Urinary bladder (tissue), 4 donors: ENCODE results near the gene DRAM2. TPM values are rescaled to one million over a fixed set of nuclear protein-coding genes. Genes with fewer than 3 reads are reported as not detected.
"Not testable (repeated sequence)": the region's sequence is repeated elsewhere in the genome, so short reads cannot be mapped to it uniquely, and the experiment has no call there.

Source experiments
- DNase-seq: peaks from one replicate; pipeline ENCODE4 v3.0.0-alpha.2; 2015; ENCODE audit errors: extremely low spot score
- H3K27ac ChIP-seq: one replicate; pipeline ENCODE4 v1.5.1; 2013; ENCODE audit warnings: low read depth, mild to moderate bottlenecking, moderate library complexity
- H3K36me3 ChIP-seq: one replicate; pipeline ENCODE4 v1.6.1; 2013; ENCODE audit warnings: mild to moderate bottlenecking, moderate library complexity; ENCODE audit not compliant: insufficient read depth
- H3K4me1 ChIP-seq: one replicate; pipeline ENCODE4 v1.6.1; 2013; ENCODE audit warnings: mild to moderate bottlenecking, moderate library complexity; ENCODE audit not compliant: insufficient read depth
- H3K4me3 ChIP-seq: one replicate; pipeline ENCODE4 v1.5.1; 2013; ENCODE audit warnings: low read depth, low read length
- WGBS: extraction: QIAGEN DNeasy Blood & Tissue Kit; methylation state at CpG from one replicate; pipeline ENCODE4 v1.1.7; 2013; 5-methylcytosine and 5-hydroxymethylcytosine counted together
- polyA plus RNA-seq: library from polyadenylated mRNA; stranded (reverse); fragments of 200-250 nt; gene quantifications from one replicate; pipeline ENCODE4 v1.2.3, GENCODE V29; 2013
- small RNA-seq: library from RNA; depleted of rRNA; stranded (forward); fragments of <200 nt; gene quantifications from one replicate; pipeline ENCODE3, GENCODE V24; 2014
- total RNA-seq: library from RNA; depleted of rRNA; stranded (reverse); fragments of >200 nt; gene quantifications from one replicate; pipeline ENCODE4 v1.2.3, GENCODE V29; 2014
- donor health status: healthy with polysubstance abuse.
- donor health status: healthy.

The DRAM2 gene
- total and polyA plus RNA-seq, 2 donors, result 47.1 to 59.1 TPM

- DNase-seq, result no peak
- WGBS, result 62% methylated on average over 2 of the region's 2 CpGs
- Histone ChIP-seq H3K4me1 (no peaks in the 10 kb centered on the region), H3K4me3 (no peak overlapping the region), H3K36me3 (no peaks in the 10 kb centered on the region), H3K27ac (no peak overlapping the region)
These were observed 54.9 kb downstream of the DRAM2 start for GRCh38 chr1:111084999-111085398.

- Histone ChIP-seq H3K4me1 (no peaks in the 10 kb centered on the region), H3K4me3 (no peak overlapping the region), H3K36me3 (no peaks in the 10 kb centered on the region), H3K27ac (no peak overlapping the region)
- DNase-seq, result no peak
- WGBS, result 75% methylated on average over 2 of the region's 2 CpGs
These were observed 57.3 kb downstream of the DRAM2 start for GRCh38 chr1:111082421-111083203.

GRCh38 chr1:111079329-111079728 is 60.6 kb downstream of the DRAM2 start:
- not testable (repeated sequence) for H3K4me1 ChIP-seq, H3K36me3 ChIP-seq, H3K27ac ChIP-seq, DNase-seq, H3K4me3 ChIP-seq
- WGBS, result 92% methylated on average over 12 of the region's 12 CpGs

GRCh38 chr1:111077312-111077711 is 62.6 kb downstream of the DRAM2 start:
- not testable (repeated sequence) for H3K4me1 ChIP-seq, H3K27ac ChIP-seq, DNase-seq, H3K36me3 ChIP-seq, H3K4me3 ChIP-seq
- 84% methylated on average over 4 of the region's 4 CpGs for WGBS

Small RNA genes lying within 50 kb of the gene (small RNA-seq; reads per million reads assigned to genes)
- not detected for gene AL355816.1

Other genes with a start within 250 kb of the DRAM2 start
- 10.6 TPM for gene LRIF1, start 176.2 kb downstream of the DRAM2 start, total RNA-seq
- 7.9 TPM for gene LRIF1, start 176.2 kb downstream of the DRAM2 start, polyA plus RNA-seq
- 87.7 TPM for gene CEPT1, start 130 bp upstream of the DRAM2 start, total RNA-seq
- gene CEPT1, start 130 bp upstream of the DRAM2 start, polyA plus RNA-seq, result 20.4 TPM
- gene DENND2D, start 60.6 kb upstream of the DRAM2 start, total RNA-seq, result 23.9 TPM
- gene DENND2D, start 60.6 kb upstream of the DRAM2 start, polyA plus RNA-seq, result 14.4 TPM
- gene CHI3L2, start 87.6 kb upstream of the DRAM2 start, total RNA-seq, result 0.26 TPM
- 4.9 TPM for gene CHI3L2, start 87.6 kb upstream of the DRAM2 start, polyA plus RNA-seq
- gene CHIA, start 150.8 kb upstream of the DRAM2 start, total RNA-seq, result not detected
- not detected for gene CHIA, start 150.8 kb upstream of the DRAM2 start, polyA plus RNA-seq